ENCODE results near the gene DGUOK.

- TF ChIP-seq POLR2AphosphoS5 (IDR thresholded peaks at IDR 0.05; ENCODE audit: low read depth, low read length) (no peak), TAF1 (IDR thresholded peaks at IDR 0.05; ENCODE audit: borderline replicate concordance, low read depth, low read length) (no peak), POLR2A (IDR thresholded peaks at IDR 0.05; ENCODE audit: low read depth, low read length) (no peak)
These were observed 32.2 kb upstream of the DGUOK start for GRCh38 chr2:73894475-73894850.

Measured in GM12892 (cell line).